ENCODE results near the gene TMEM25. TPM values are rescaled to one million over a fixed set of nuclear protein-coding genes. Genes with fewer than 3 reads are reported as not detected.

Gene TMEM25
- total and polyA plus RNA-seq, 8 donors, result 12.2 to 24.9 (median 15.6) TPM

DNA sequence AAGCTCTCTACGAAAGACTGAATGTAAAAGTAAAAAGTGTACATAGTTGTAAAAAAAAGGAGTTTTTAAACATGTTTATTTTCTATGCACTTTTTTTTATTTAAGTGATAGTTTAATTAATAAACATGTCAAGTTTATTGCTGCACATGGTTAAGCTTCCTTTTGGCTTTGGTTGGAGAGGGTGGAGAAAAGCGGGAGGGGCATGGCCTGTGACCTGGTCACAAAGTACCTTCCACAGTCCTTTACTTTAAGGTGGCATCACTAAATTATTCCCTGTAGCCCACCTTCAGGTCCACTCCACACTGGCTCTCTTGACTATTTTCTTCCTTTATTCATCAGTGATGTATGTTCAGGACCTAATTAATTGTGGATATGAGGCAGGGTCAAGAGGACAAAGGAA is 4.3 kb upstream of the TMEM25 start:
- Histone ChIP-seq H3K27ac (no peak overlapping the region), H3K9me3 (no peaks in the 10 kb centered on the region), H3K4me1 (peaks cover 6 to 8% (median 8%) of the 10 kb centered on the region in 3 donors), H3K36me3 (peaks cover under 1 to 6% (median 4%) of the 10 kb centered on the region in 3 donors), H3K27me3 (no peaks in the 10 kb centered on the region), H3K4me3 (no peak overlapping the region)
- FAIRE-seq (no peak), DNase-seq (no peak), ATAC-seq (no peak)
- WGBS, 2 donors, result 82 to 89% methylated on average over 2 of the region's 2 CpGs
- intact Hi-C loops (cut with DNase I), result no loop called here
- TF ChIP-seq CTCF (IDR thresholded peaks at IDR 0.05), result no peak

- DNase-seq, result no peak
- intact Hi-C loops (cut with DNase I), result no loop called here
- H3K4me1 ChIP-seq, result peaks cover 6 to 8% (median 8%) of the 10 kb centered on the region in 3 donors
- TF ChIP-seq CTCF (IDR thresholded peaks at IDR 0.05), result no peak
- no peak for ATAC-seq
- H3K9me3 ChIP-seq, result no peaks in the 10 kb centered on the region
- no peak within 1 kb of the TSS for H3K27ac ChIP-seq
- no peak within 1 kb of the TSS for H3K4me3 ChIP-seq
- no peak for FAIRE-seq
- H3K27me3 ChIP-seq, result no peaks in the 10 kb centered on the region
- 48 to 58% methylated on average over 3 of the region's 3 CpGs for WGBS, 2 donors
- peaks cover 0 to 2% (median 2%) of the 10 kb centered on the region in 3 donors for H3K36me3 ChIP-seq
Observed at GRCh38 chr11:118527109-118527508, 3.9 kb upstream of the TMEM25 start, which contains the start of gene TTC36. TSS of gene TTC36 (plus strand) at chr11:118527474. CDS start at chr11:118527495, 21 bp downstream.

- ATAC-seq, result no peak
- TF ChIP-seq CTCF (IDR thresholded peaks at IDR 0.05), result no peak
- Histone ChIP-seq H3K27me3 (no peaks in the 10 kb centered on the region), H3K36me3 (no peaks in the 10 kb centered on the region), H3K4me3 (no peak overlapping the region), H3K27ac (no peak overlapping the region), H3K4me1 (peaks cover 6 to 8% (median 8%) of the 10 kb centered on the region in 3 donors), H3K9me3 (no peaks in the 10 kb centered on the region)
- intact Hi-C loops (cut with DNase I), result no loop called here
- DNase-seq, result no peak
- 85% methylated on average over 6 of the region's 6 CpGs for WGBS, 2 donors
- FAIRE-seq, result no peak
Observed at GRCh38 chr11:118528511-118528910, 2.5 kb upstream of the TMEM25 start.

DNA sequence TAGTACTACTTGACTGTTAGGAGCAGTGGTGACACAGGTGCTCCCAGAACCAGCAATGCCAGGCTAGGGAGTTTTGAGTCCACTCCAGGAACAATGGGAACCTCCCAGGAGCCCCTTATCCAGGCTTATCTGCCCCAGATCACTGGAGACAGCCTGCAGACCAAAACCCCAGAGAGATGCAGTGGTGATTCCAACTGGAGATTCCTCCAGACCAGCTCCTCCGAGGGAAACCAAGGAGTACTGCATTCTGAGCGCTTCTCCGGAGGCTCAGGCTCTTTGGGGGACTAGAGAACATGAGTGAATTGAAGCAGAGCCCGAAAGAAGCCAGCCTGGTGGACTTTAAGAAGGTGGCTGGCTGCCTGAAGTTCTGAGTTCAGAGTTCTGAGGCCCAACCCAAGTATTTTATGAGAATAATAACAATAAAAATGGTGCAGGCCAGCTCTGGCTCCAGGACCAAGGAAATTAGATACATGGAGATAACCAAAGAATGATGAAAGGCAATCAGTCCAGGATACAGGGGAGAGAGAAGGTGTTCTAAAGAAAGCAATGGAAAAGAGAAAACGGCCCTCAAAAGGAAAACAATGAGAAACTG is 1.3 kb upstream of the TMEM25 start:
- Histone ChIP-seq H3K9me3 (no peaks in the 10 kb centered on the region), H3K36me3 (no peaks in the 10 kb centered on the region), H3K4me1 (peaks cover 6 to 8% (median 8%) of the 10 kb centered on the region in 3 donors), H3K4me3 (peak overlapping the region in 3 of 4 donors; percentile 76 to 99 (median 95)), H3K27me3 (no peaks in the 10 kb centered on the region), H3K27ac (peak overlapping the region in 1 of 4 donors; percentile 59)
- WGBS, 2 donors, result 60 to 61% methylated on average over 5 of the region's 5 CpGs
- intact Hi-C loops (cut with DNase I), result no loop called here
- no peak for TF ChIP-seq CTCF (IDR thresholded peaks at IDR 0.05)
- DNase-seq (no peak), FAIRE-seq (no peak), ATAC-seq (no peak)

GRCh38 chr11:118530180-118530682 is 761 bp upstream of the TMEM25 start:
- DNase-seq, result peak in 2 of 6 donors; percentile 21 to 29

More at GRCh38 chr11:118530180-118530682, 761 bp upstream of the TMEM25 start:
- no peak for TF ChIP-seq CTCF (IDR thresholded peaks at IDR 0.05)
- intact Hi-C loops (cut with DNase I), result no loop called here
- H3K4me1 ChIP-seq, result peaks cover 6 to 8% (median 8%) of the 10 kb centered on the region in 3 donors
- H3K4me3 ChIP-seq, result peak overlapping the region; percentile 76 to 99 (median 96)
- H3K27me3 ChIP-seq, result no peaks in the 10 kb centered on the region
- no peaks in the 10 kb centered on the region for H3K9me3 ChIP-seq
- peak overlapping the region; percentile 59 to 75 (median 71) for H3K27ac ChIP-seq
- H3K36me3 ChIP-seq, result no peaks in the 10 kb centered on the region
- WGBS, 2 donors, result 1 to 2% methylated on average over 17 to 31 of the region's 31 CpGs
- no peak for FAIRE-seq
- ATAC-seq, result peak; percentile 10 to 24 (median 16)
